HG03520 (cell line): Measurements from ENCODE around the gene KCNQ1.

Experiments
- ATAC-seq: cut with Tn5 transposase; IDR thresholded peaks from one replicate; pipeline ENCODE4 v1.9.1; 2021; ENCODE audit warnings: mild to moderate bottlenecking, moderate library complexity; ENCODE audit not compliant: unreplicated experiment

KCNQ1 gene

GRCh38 chr11:2507945-2508749, 63.3 kb downstream of the KCNQ1 start:
- ATAC-seq, result no peak

- ATAC-seq, result no peak
Observed at GRCh38 chr11:2508793-2509192, 64.0 kb downstream of the KCNQ1 start.

GRCh38 chr11:2509481-2510001, 64.7 kb downstream of the KCNQ1 start:
- ATAC-seq, result no peak

GRCh38 chr11:2510626-2511402, 66.0 kb downstream of the KCNQ1 start:
- ATAC-seq, result no peak

DNA sequence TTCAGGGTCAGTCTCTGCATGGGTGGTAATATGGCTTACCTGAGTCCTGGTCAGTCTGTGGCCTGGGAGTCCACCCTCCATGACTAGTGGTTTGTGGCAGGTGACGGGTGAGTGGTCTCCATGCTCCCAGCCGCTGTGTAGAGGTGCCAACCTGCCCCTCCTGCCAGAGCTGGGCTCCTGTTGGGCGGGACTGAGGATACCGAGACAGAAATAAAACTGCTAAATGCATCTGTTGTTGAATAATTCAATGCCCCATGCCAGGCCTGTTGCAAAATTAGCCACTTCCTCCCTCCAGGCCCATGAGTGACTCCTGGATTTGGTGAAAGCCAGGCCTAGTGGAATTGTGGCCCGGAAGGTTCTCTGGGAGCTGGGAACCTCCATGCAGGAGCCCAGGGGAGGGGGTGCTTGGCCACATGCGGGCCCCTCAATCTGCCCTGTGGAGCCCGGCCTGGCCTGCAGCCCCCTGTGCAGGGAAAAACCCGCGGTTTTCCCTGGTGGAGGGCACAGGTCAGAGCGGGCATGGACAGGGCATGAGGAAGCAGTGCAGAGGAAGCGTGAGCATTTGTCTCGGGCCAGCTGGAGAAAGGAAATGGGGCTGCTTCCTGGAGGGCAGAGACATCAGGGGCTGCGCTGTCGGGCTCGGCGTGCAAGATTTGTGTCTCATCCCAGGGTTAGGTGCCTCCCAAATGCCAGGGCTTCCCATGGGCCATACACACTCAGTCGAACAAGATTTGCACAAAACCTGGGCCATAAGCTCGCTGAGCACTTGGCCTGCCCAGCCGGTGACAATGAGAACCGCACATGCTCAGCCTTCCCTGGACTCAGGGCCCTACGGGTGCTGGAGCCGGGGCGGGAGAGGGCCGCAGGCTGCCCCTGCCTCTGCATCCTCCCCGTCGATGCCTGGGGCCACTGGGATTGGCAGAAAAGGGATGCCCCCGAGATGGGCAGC, 66.9 kb downstream of the KCNQ1 start:
- ATAC-seq, result no peak

- no peak for ATAC-seq
Observed at GRCh38 chr11:2512431-2513407, 67.9 kb downstream of the KCNQ1 start.

DNA sequence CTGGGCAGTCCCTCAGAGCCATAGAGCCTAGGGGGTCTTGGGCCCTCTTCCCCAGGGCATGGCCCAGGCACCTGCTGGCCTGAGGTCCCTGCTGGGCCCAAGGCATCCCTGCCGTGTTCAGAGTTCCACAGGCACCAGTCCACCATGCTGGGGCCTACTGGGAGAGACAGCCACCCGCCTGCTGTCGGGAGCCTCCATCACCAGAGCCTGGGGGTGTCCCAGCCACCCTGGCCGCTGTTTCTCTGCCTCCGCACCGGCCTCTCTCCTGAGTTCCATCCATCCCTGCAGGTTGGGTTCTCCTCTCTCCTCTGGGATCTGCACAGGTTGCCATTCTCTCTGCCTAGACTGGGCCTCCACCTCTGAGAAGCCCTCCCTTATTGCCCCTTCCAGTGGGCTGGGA, 68.6 kb downstream of the KCNQ1 start:
- no peak for ATAC-seq

- no peak for ATAC-seq
Observed at GRCh38 chr11:2515401-2516275, 70.8 kb downstream of the KCNQ1 start.

DNA sequence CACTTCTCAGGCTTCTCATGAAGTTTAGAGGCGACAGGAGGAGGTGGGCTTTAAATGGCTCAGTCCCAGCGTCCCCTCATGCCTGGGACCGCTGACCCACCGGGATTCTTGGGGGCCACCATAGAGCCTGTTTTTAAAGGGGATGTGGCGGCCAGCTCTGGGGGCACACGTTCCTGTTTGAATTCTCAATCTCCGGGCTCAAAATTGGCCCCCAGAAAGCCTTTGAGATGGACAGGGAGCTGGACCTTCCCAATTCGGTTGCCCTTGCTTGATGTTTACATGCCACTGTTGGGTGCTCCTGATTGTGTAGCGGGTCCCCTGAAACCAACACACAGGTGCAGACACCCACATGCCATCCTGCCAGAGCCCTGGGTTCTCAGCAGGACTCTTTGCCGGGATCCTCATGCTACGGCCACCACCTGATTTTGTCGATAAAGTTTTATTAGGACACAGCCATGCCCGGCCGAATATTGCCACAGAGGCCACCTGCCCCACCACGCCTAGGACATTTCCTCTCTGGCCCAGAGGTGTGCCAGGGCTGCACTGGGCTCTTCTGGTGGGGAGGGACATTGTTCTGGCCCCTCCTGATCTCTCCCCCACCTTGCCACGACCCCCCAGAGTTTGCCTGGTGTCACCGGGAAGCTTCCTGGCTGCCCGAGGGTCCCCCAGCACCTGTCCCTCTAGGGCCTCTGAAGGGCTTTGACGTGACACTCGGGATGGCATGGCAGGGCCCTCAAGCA, 71.6 kb downstream of the KCNQ1 start:
- no peak for ATAC-seq

DNA sequence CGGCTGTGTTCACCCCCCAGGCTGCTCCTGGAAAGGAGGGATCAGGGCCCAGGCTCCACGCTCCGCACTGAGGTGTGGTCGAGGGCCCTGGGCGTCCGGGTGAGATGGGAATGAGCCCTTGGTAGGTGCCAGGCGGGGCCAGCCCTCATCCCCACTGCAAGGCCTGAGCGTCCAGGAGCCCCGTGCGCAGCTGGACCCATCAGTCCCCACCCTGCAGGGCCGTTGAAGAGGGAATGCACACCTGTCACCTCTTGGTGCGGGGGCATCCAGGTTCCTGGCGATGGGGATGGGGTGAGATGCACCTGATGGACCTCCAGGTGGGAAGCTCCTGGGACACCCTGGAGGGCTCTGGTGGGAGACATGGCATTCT, 72.2 kb downstream of the KCNQ1 start:
- ATAC-seq, result no peak

- no peak for ATAC-seq
Observed at GRCh38 chr11:2517386-2518064, 72.7 kb downstream of the KCNQ1 start.

GRCh38 chr11:2518111-2518982, 73.5 kb downstream of the KCNQ1 start:
- ATAC-seq, result no peak

DNA sequence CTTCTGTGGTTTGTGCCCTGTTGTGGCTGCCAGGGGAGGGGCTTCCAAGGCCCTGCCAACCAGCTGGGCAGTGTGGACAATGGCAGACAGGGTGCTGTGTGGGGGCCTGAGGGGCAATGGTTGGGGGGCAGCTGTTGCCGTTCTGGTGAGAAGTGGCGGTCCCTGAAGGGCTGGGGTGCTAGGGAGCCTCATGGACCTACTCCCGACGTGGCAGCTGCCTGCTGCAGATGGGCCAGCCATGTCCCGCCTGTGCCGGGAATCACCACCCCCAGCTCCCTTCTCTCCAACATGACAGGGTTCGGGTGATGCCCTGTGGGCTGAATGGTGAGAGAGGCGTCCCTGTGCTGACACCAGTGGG, 74.2 kb downstream of the KCNQ1 start:
- ATAC-seq, result no peak

- no peak for ATAC-seq
Observed at GRCh38 chr11:2519517-2519861, 74.7 kb downstream of the KCNQ1 start.

- no peak for ATAC-seq
Observed at GRCh38 chr11:2519862-2520735, 75.3 kb downstream of the KCNQ1 start.

DNA sequence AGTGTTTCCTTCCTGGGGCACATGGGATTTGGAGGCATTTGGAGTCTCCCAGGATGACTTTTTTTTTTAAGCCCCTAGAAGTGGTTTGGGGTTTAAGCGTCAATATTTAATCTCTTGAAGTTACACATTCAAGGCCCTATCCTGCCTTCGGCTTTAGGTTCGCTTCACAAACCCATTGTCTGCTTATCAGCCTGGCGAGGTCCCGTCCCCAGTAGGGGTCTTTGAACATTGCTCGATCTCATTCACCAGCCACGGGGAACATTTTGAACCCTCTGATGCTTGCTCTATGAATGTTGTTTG, 75.9 kb downstream of the KCNQ1 start:
- no peak for ATAC-seq
